Measurements from ENCODE around the gene GNG7.

DNA sequence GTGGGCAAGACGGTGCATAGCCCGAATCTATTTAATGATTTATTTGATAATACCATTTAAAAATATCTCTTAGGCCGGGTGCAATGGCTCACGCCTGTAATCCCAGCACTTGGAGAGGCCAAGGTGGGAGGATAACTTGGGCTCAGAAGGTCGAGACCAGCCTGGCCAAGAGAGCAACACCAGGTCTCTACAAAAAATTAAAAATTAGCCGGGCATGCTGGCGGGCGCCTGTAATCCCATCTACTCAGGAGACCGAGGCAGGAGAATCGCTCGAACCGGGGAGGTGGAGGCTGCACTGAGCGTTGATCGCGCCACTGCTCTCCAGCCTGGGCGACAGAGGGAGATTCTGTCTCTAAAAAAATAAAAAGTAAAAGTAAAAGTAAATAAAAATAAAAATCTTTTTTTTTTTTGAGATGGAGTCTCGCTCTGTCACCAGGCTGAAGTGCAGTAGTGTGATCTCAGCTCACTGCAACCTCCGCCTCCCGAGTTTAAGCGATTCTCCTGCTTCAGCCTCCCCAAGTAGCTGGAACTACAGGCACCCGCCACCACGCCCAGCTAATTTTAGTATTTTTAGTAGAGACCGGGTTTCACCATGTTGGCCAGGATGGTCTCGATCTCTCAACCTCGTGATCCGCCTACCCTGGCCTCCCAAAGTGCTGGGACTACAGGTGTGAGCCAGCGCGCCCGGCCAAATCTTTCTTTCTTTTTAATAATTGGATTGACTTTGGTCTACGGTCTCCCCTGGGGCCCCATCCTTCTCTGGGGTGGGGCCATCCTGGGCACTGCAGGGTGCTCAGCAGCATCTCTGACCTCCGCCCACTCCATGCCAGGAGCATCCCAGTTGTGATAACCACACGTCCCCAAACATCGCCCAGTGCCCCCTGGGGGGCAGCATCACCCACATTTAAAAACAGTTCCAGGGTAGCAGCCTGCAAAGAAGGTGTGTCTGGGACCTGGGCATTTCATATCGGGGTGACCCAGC is 90.7 kb downstream of the GNG7 start:
- TF ChIP-seq EZH2phosphoT487 (IDR thresholded peaks at IDR 0.05; ENCODE audit: low read length) (no peak), EZH2 (optimal IDR thresholded peaks at IDR 0.05; ENCODE audit: low read depth, low read length) (no peak)
- TF ChIP-seq, protein P1, sequence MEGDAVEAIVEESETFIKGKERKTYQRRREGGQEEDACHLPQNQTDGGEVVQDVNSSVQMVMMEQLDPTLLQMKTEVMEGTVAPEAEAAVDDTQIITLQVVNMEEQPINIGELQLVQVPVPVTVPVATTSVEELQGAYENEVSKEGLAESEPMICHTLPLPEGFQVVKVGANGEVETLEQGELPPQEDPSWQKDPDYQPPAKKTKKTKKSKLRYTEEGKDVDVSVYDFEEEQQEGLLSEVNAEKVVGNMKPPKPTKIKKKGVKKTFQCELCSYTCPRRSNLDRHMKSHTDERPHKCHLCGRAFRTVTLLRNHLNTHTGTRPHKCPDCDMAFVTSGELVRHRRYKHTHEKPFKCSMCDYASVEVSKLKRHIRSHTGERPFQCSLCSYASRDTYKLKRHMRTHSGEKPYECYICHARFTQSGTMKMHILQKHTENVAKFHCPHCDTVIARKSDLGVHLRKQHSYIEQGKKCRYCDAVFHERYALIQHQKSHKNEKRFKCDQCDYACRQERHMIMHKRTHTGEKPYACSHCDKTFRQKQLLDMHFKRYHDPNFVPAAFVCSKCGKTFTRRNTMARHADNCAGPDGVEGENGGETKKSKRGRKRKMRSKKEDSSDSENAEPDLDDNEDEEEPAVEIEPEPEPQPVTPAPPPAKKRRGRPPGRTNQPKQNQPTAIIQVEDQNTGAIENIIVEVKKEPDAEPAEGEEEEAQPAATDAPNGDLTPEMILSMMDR (IDR thresholded peaks at IDR 0.05; ENCODE audit: low read length), result peak; percentile 10; the same call in 1 of the 2 replicates

Measured in MM.1S (cell line).